Astrocyte (in vitro differentiated cells and primary cell): Measurements from ENCODE around the gene PKNOX1. TPM values are rescaled to one million over a fixed set of nuclear protein-coding genes. Genes with fewer than 3 reads are reported as not detected.
"Not testable (repeated sequence)": the region's sequence is repeated elsewhere in the genome, so short reads cannot be mapped to it uniquely, and the experiment has no call there.

Experiments
- DNase-seq: peaks from one replicate; pipeline ENCODE4 v3.0.0-alpha.2; 2010; ENCODE audit warnings: low read depth
- FAIRE-seq: peaks from 2 replicates; lab custom pipeline; 2011; peaks lifted over from hg19 to GRCh38; lab: Jason Lieb, UNC
- H2AFZ ChIP-seq: 2 replicates; pipeline ENCODE4 v1.6.0; 2012; ENCODE audit warnings: low read depth, low read length, inconsistent platforms
- H3K27ac ChIP-seq: 2 replicates; pipeline ENCODE4 v1.5.1; 2011; ENCODE audit warnings: low read depth, low read length, inconsistent platforms
- H3K27me3 ChIP-seq: 2 replicates; pipeline ENCODE4 v1.6.0; 2011; ENCODE audit warnings: low read length, inconsistent platforms; ENCODE audit not compliant: insufficient read depth
- H3K36me3 ChIP-seq: 2 replicates; pipeline ENCODE4 v1.5.1; 2011; ENCODE audit warnings: low read length, inconsistent platforms; ENCODE audit not compliant: insufficient read depth
- H3K4me1 ChIP-seq: 2 replicates; pipeline ENCODE4 v1.5.1; 2011; ENCODE audit warnings: low read length, inconsistent platforms; ENCODE audit not compliant: insufficient read depth
- H3K4me2 ChIP-seq: 2 replicates; pipeline ENCODE4 v1.6.0; 2012; ENCODE audit warnings: low read length, inconsistent platforms
- H3K4me3 ChIP-seq: 2 replicates; pipeline ENCODE4 v1.5.1; 2011; ENCODE audit warnings: low read depth, mild to moderate bottlenecking, low read length, inconsistent platforms; ENCODE audit not compliant: insufficient read depth
- H3K79me2 ChIP-seq: 2 replicates; pipeline ENCODE4 v1.6.0; 2012; ENCODE audit warnings: mild to moderate bottlenecking, low read length, inconsistent platforms; ENCODE audit not compliant: insufficient read depth
- H3K9ac ChIP-seq: 2 replicates; pipeline ENCODE4 v1.6.0; 2012; ENCODE audit warnings: mild to moderate bottlenecking, low read length, inconsistent platforms
- H3K9me3 ChIP-seq: 2 replicates; pipeline ENCODE4 v1.5.1; 2012; ENCODE audit warnings: low read depth, mild to moderate bottlenecking, low read length, inconsistent platforms; ENCODE audit not compliant: insufficient read depth
- H4K20me1 ChIP-seq: 2 replicates; pipeline ENCODE4 v1.6.0; 2012; ENCODE audit warnings: low read length, inconsistent platforms; ENCODE audit not compliant: insufficient read depth
- H3K27ac Mint-ChIP-seq: one replicate; pipeline ENCODE4 v1.8.0; 2021; ENCODE audit warnings: mild to moderate bottlenecking, mixed read lengths; ENCODE audit not compliant: unreplicated experiment
- H3K27me3 Mint-ChIP-seq: one replicate; pipeline ENCODE4 v1.8.0; 2021; ENCODE audit warnings: low read depth, mixed read lengths; ENCODE audit not compliant: unreplicated experiment
- H3K36me3 Mint-ChIP-seq: one replicate; pipeline ENCODE4 v1.8.0; 2021; ENCODE audit warnings: low read depth, mixed read lengths; ENCODE audit not compliant: unreplicated experiment
- H3K4me1 Mint-ChIP-seq: one replicate; pipeline ENCODE4 v1.8.0; 2021; ENCODE audit warnings: low read depth, mixed read lengths; ENCODE audit not compliant: unreplicated experiment
- H3K4me3 Mint-ChIP-seq: one replicate; pipeline ENCODE4 v1.8.0; 2021; ENCODE audit warnings: mild to moderate bottlenecking, moderate library complexity, mixed read lengths; ENCODE audit not compliant: unreplicated experiment
- H3K9me3 Mint-ChIP-seq: one replicate; pipeline ENCODE4 v1.8.0; 2021; ENCODE audit warnings: mild to moderate bottlenecking, mixed read lengths; ENCODE audit not compliant: unreplicated experiment
- microRNA-seq: library from miRNA; unstranded; fragments of <30 nt; microRNA quantifications from one replicate; pipeline ENCODE4 v1.2.0, GENCODE V29; 2020
- total RNA-seq: library from RNA; stranded (reverse); gene quantifications from 2 replicates; pipeline ENCODE4 v1.2.1, GENCODE V29; 2021

The PKNOX1 gene
- total RNA-seq, 1 donor from 2014 or later, result 11.2 TPM

DNA sequence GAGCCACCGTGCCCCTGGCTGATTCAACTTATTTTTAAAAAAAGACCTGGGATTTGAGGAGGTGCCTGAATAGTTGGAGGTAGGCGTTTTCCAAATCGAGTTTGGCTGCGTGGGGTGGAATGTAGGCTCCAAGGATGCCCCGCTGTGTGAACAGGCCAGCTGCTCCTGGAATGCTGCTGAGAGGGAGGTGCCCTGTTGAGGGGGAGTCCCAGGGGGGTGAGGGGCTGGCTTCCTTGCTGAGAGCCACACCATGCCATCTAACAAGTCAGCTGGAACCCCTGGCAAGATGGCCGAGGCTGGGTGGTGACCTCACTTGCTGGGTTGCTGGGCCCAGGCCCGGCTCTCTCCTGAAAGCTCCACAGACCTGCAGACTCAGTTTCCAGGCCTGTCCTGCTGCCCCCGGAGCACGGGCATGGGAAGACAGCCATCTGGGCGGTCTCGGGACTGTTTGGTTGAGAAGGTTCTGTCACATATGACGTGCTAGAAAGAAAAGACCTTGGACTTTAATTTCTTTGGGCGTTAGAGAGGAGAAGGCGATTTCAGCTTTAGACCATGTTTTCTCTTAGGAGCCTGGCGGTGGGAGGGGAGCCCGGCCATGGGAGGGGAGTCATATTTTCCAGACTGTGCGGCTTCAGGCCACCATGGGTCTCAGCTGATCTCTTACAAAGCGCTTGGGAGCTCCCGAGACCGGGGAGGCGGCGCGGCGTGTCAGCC is 108.4 kb downstream of the PKNOX1 start:
- H3K4me2 ChIP-seq, result not testable (repeated sequence)

More for the DNA sequence above, 108.4 kb downstream of the PKNOX1 start:
- not testable (repeated sequence) for H3K27ac ChIP-seq, H3K36me3 Mint-ChIP-seq, H3K4me3 Mint-ChIP-seq, H3K4me3 ChIP-seq, H2AFZ ChIP-seq, FAIRE-seq, H3K79me2 ChIP-seq, H3K36me3 ChIP-seq, H4K20me1 ChIP-seq, DNase-seq, H3K9ac ChIP-seq, H3K27me3 Mint-ChIP-seq, H3K9me3 ChIP-seq, H3K27me3 ChIP-seq, H3K27ac Mint-ChIP-seq, H3K4me1 Mint-ChIP-seq, H3K4me1 ChIP-seq, H3K9me3 Mint-ChIP-seq

Small RNA genes within 50 kb of the gene (microRNA-seq; reads per million reads assigned to microRNA genes)
- not detected for gene MIR5692B

Other genes starting within 250 kb of the PKNOX1 start
- 20.5 and 20.8 TPM in 2 replicates for gene WDR4, start 95.0 kb upstream of the PKNOX1 start, total RNA-seq
- 42.5 and 45.7 TPM in 2 replicates for gene NDUFV3, start 81.3 kb upstream of the PKNOX1 start, total RNA-seq
- gene ERVH48-1, start 48.9 kb upstream of the PKNOX1 start, total RNA-seq, result 0.55 and 1.1 TPM in 2 replicates
- gene CBS, start 101.3 kb downstream of the PKNOX1 start, total RNA-seq, result 169 and 195 TPM in 2 replicates
- gene U2AF1, start 133.0 kb downstream of the PKNOX1 start, total RNA-seq, result 13.8 and 24.2 TPM in 2 replicates
- not detected in 2 replicates for gene CRYAA, start 194.4 kb downstream of the PKNOX1 start, total RNA-seq